Lower lobe of right lung (tissue), 2 donors: ENCODE results near the gene TARP.

Experiments used
- ATAC-seq, 2 donors: fragments of 200-7000 bp; cut with Tn5 transposase; one replicate each; pipeline ENCODE4 v1.9.1; 2020 to 2022; ENCODE audit warnings: mild to moderate bottlenecking in 2 of 2, moderate library complexity in 2 of 2
- DNase-seq: peaks from one replicate; pipeline ENCODE4 v3.0.0-alpha.2; 2020
- H3K27ac ChIP-seq: fragments of 200-600 bp; one replicate; pipeline ENCODE4 v1.8.0; 2022
- H3K27me3 ChIP-seq: fragments of 200-600 bp; one replicate; pipeline ENCODE4 v1.8.0; 2022; ENCODE audit warnings: low read depth
- H3K36me3 ChIP-seq: fragments of 200-600 bp; one replicate; pipeline ENCODE4 v1.8.0; 2022; ENCODE audit warnings: mild to moderate bottlenecking
- H3K4me1 ChIP-seq: fragments of 200-600 bp; one replicate; pipeline ENCODE4 v1.8.0; 2022
- H3K4me3 ChIP-seq: fragments of 200-600 bp; one replicate; pipeline ENCODE4 v1.8.0; 2022; ENCODE audit warnings: mild to moderate bottlenecking
- H3K9me3 ChIP-seq: fragments of 200-600 bp; one replicate; pipeline ENCODE4 v1.8.0; 2022
- CTCF ChIP-seq: fragments of 200-600 bp; IDR thresholded peaks from one replicate; pipeline ENCODE4 v1.8.0; 2022; ENCODE audit warnings: antibody characterized with exemption, mild to moderate bottlenecking
- intact Hi-C: fragments of 100-400 bp; cut with DNase I; formaldehyde crosslinking; loops from one replicate; pipeline ENCODE4 v1.11.0; 2022
- donor health status: DM: no; HTN: yes; CAD: no; lungs with severe emphysema.

The TARP gene

GRCh38 chr7:38316733-38317360 lies 43.4 kb upstream of the TARP start:
- H3K4me3 ChIP-seq: no peak overlapping the region
- peak overlapping the region; percentile 8 for H3K27ac ChIP-seq
- no peaks in the 10 kb centered on the region for H3K9me3 ChIP-seq
- no peak for TF ChIP-seq CTCF
- H3K27me3 ChIP-seq: no peaks in the 10 kb centered on the region
- no peak for ATAC-seq
- peaks cover 21% of the 10 kb centered on the region for H3K4me1 ChIP-seq
- DNase-seq: no peak
- no peaks in the 10 kb centered on the region for H3K36me3 ChIP-seq
- intact Hi-C loops: no loop called here

- ATAC-seq (no peak), DNase-seq (no peak)
- Histone ChIP-seq H3K9me3 (no peaks in the 10 kb centered on the region), H3K4me1 (peaks cover 25% of the 10 kb centered on the region), H3K27me3 (no peaks in the 10 kb centered on the region), H3K27ac (no peak overlapping the region), H3K36me3 (no peaks in the 10 kb centered on the region), H3K4me3 (no peak overlapping the region)
- intact Hi-C loops: no loop called here
- no peak for TF ChIP-seq CTCF
Measured at GRCh38 chr7:38315410-38315809, 42.0 kb upstream of the TARP start.

- H3K4me3 ChIP-seq: no peak overlapping the region
- ATAC-seq (no peak), DNase-seq (no peak)
- H3K27me3 ChIP-seq: no peaks in the 10 kb centered on the region
- no peaks in the 10 kb centered on the region for H3K36me3 ChIP-seq
- intact Hi-C loops: no loop called here
- H3K4me1 ChIP-seq: peaks cover 14% of the 10 kb centered on the region
- H3K9me3 ChIP-seq: no peaks in the 10 kb centered on the region
- no peak for TF ChIP-seq CTCF
- H3K27ac ChIP-seq: peak overlapping the region; percentile 38
Measured at GRCh38 chr7:38312821-38313220, 39.4 kb upstream of the TARP start.

GRCh38 chr7:38311329-38311937 lies 38.0 kb upstream of the TARP start:
- DNase-seq (peak; percentile 77), ATAC-seq (peak; percentile 85 to 86)
- peak overlapping the region; percentile 53 for H3K4me3 ChIP-seq
- H3K36me3 ChIP-seq: no peaks in the 10 kb centered on the region
- H3K27me3 ChIP-seq: no peaks in the 10 kb centered on the region
- no peak for TF ChIP-seq CTCF
- intact Hi-C loops: no loop called here
- peaks cover 14% of the 10 kb centered on the region for H3K4me1 ChIP-seq
- peak overlapping the region; percentile 72 for H3K27ac ChIP-seq
- no peaks in the 10 kb centered on the region for H3K9me3 ChIP-seq

- intact Hi-C loops: no loop called here
- Histone ChIP-seq H3K4me3 (peak overlapping the region; percentile 53), H3K4me1 (peaks cover 14% of the 10 kb centered on the region), H3K27ac (peak overlapping the region; percentile 72), H3K36me3 (no peaks in the 10 kb centered on the region), H3K9me3 (no peaks in the 10 kb centered on the region), H3K27me3 (no peaks in the 10 kb centered on the region)
- ATAC-seq: peak; percentile 34 to 43
- DNase-seq: peak; percentile 74
- TF ChIP-seq CTCF: no peak
Measured at GRCh38 chr7:38310591-38311101, 37.2 kb upstream of the TARP start.
